ENCODE measurements around the gene SSTR3.

DNA sequence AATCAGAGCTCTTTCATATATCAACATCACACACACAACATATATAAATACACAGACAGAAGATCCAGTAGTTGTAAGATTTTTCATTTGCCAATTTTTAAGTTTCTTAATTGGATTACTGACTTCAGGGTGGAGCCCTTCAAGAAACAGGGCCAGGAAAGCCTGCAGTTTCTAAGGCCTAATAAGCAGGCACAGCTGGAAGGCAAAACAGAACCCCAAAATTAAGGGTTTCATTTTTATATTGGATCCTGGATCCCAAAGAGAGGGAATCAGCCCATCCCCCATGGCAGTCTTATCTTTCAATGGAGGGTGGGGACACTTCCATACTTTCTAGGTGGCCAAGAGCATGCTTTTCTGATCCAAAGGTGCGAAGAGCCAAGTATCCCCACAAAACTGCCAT lies 19.5 kb downstream of the SSTR3 start:
- TF ChIP-seq, protein P1, sequence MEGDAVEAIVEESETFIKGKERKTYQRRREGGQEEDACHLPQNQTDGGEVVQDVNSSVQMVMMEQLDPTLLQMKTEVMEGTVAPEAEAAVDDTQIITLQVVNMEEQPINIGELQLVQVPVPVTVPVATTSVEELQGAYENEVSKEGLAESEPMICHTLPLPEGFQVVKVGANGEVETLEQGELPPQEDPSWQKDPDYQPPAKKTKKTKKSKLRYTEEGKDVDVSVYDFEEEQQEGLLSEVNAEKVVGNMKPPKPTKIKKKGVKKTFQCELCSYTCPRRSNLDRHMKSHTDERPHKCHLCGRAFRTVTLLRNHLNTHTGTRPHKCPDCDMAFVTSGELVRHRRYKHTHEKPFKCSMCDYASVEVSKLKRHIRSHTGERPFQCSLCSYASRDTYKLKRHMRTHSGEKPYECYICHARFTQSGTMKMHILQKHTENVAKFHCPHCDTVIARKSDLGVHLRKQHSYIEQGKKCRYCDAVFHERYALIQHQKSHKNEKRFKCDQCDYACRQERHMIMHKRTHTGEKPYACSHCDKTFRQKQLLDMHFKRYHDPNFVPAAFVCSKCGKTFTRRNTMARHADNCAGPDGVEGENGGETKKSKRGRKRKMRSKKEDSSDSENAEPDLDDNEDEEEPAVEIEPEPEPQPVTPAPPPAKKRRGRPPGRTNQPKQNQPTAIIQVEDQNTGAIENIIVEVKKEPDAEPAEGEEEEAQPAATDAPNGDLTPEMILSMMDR (conservative IDR thresholded peaks at IDR 0.05; ENCODE audit: low read length), result no peak
- TF ChIP-seq EZH2phosphoT487 (IDR thresholded peaks at IDR 0.05; ENCODE audit: borderline replicate concordance, low read depth, low read length), result no peak

All from OCI-LY7 (cell line).